ENCODE data around the gene TEX47. TPM values are rescaled to one million over a fixed set of nuclear protein-coding genes. Genes with fewer than 3 reads are reported as not detected.
A peak's percentile ranks its signal among the peaks of the same experiment; 100 is the strongest.

TEX47 gene
- total RNA-seq, 1 donor from 2014 or later = not detected

DNA sequence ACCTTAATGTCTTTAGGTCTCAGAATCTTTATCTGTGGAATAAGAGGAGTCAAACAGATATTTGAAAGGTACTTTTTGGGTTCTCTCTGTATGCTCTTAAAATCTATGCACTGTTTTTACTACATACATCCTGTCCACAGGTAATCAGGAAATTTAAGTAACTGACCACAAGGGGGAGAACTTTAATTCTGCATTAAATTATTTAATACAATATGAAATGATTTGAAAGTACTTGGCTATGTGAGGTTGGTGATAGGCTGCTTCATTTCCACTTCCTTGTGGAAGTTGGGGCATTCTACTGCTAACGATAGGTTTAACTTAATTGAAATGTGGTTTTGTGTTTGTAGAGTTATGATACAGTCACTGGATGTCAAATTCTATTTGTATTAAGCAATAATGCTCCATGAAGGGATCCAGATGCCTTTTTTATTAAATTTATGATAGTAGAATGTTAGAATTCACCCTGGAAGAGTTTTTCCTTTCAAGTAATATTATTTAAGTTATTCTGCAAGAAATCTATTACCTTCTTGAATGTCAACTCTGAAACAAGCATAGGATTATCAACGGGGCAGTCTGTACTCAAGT is 6.0 kb downstream of the TEX47 start:
- Histone ChIP-seq H3K36me3 (no peaks in the 10 kb centered on the region), H3K4me3 (no peak overlapping the region), H3K27ac (no peak overlapping the region), H3K4me1 (no peaks in the 10 kb centered on the region), H3K27me3 (no peaks in the 10 kb centered on the region), H3K9me3 (no peaks in the 10 kb centered on the region)
- intact Hi-C loops (cut with DNase I) = no loop called here
- DNase-seq (ENCODE audit: extremely low spot score in 2 of 2) = no peak
- TF ChIP-seq POLR2A (IDR thresholded peaks at IDR 0.05) (no peak), POLR2AphosphoS5 (IDR thresholded peaks at IDR 0.05; ENCODE audit: insufficient read depth in 1 of 2, low read depth in 1 of 2) (no peak)
- TF ChIP-seq, protein P1, sequence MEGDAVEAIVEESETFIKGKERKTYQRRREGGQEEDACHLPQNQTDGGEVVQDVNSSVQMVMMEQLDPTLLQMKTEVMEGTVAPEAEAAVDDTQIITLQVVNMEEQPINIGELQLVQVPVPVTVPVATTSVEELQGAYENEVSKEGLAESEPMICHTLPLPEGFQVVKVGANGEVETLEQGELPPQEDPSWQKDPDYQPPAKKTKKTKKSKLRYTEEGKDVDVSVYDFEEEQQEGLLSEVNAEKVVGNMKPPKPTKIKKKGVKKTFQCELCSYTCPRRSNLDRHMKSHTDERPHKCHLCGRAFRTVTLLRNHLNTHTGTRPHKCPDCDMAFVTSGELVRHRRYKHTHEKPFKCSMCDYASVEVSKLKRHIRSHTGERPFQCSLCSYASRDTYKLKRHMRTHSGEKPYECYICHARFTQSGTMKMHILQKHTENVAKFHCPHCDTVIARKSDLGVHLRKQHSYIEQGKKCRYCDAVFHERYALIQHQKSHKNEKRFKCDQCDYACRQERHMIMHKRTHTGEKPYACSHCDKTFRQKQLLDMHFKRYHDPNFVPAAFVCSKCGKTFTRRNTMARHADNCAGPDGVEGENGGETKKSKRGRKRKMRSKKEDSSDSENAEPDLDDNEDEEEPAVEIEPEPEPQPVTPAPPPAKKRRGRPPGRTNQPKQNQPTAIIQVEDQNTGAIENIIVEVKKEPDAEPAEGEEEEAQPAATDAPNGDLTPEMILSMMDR (IDR thresholded peaks at IDR 0.05) = peak in 2 of 3 experiments; percentile 38 to 42

GRCh38 chr7:88787777-88788176 is 7.8 kb downstream of the TEX47 start:
- Histone ChIP-seq H3K27me3 (no peaks in the 10 kb centered on the region), H3K4me3 (no peak overlapping the region), H3K36me3 (no peaks in the 10 kb centered on the region), H3K9me3 (no peaks in the 10 kb centered on the region), H3K4me1 (no peaks in the 10 kb centered on the region), H3K27ac (no peak overlapping the region)
- intact Hi-C loops (cut with DNase I) = no loop called here
- DNase-seq (ENCODE audit: extremely low spot score in 2 of 2) = no peak
- TF ChIP-seq POLR2AphosphoS5 (IDR thresholded peaks at IDR 0.05; ENCODE audit: insufficient read depth in 1 of 2, low read depth in 1 of 2) (no peak), POLR2A (IDR thresholded peaks at IDR 0.05) (no peak)
- TF ChIP-seq, protein P1 (IDR thresholded peaks at IDR 0.05) = no peak

- Histone ChIP-seq H3K27me3 (no peaks in the 10 kb centered on the region), H3K9me3 (no peaks in the 10 kb centered on the region), H3K4me3 (no peak overlapping the region), H3K4me1 (no peaks in the 10 kb centered on the region), H3K27ac (no peak overlapping the region), H3K36me3 (no peaks in the 10 kb centered on the region)
- DNase-seq (ENCODE audit: extremely low spot score in 2 of 2) = no peak
- intact Hi-C loops (cut with DNase I) = no loop called here
- TF ChIP-seq, protein P1 (IDR thresholded peaks at IDR 0.05) = no peak
- no peak for TF ChIP-seq POLR2A (IDR thresholded peaks at IDR 0.05)
- TF ChIP-seq POLR2AphosphoS5 (IDR thresholded peaks at IDR 0.05; ENCODE audit: insufficient read depth in 1 of 2, low read depth in 1 of 2) = no peak
These were observed 19.7 kb downstream of the TEX47 start for GRCh38 chr7:88775838-88776237.

DNA sequence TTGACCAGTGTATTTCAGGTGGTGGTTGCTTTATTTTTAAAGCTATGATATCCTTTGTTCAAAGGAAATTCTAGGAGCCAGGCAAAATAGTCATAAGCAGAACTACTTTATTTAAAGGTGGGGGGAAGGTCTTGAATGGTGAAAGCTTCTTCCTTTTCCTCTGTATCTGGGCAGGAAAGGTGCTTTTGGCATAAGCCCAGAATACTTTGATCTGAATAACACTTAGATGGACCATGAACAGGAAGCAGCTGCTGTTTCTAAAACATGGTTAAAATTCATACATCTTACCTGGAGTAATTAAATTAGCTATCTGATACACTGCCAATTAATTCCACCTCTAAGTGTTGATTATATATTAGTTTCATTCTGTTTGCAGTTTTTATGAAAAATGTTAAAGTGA is 22.8 kb downstream of the TEX47 start:
- no peak overlapping the region for H3K4me3 ChIP-seq
- H3K4me1 ChIP-seq = no peaks in the 10 kb centered on the region
- TF ChIP-seq POLR2AphosphoS5 (IDR thresholded peaks at IDR 0.05; ENCODE audit: insufficient read depth in 1 of 2, low read depth in 1 of 2) (no peak), POLR2A (IDR thresholded peaks at IDR 0.05) (no peak)
- TF ChIP-seq, protein P1 (IDR thresholded peaks at IDR 0.05) = no peak
- intact Hi-C loops (cut with DNase I) = no loop called here
- no peaks in the 10 kb centered on the region for H3K36me3 ChIP-seq
- no peaks in the 10 kb centered on the region for H3K9me3 ChIP-seq
- no peaks in the 10 kb centered on the region for H3K27me3 ChIP-seq
- DNase-seq (ENCODE audit: extremely low spot score in 2 of 2) = no peak
- no peak overlapping the region for H3K27ac ChIP-seq

DNA sequence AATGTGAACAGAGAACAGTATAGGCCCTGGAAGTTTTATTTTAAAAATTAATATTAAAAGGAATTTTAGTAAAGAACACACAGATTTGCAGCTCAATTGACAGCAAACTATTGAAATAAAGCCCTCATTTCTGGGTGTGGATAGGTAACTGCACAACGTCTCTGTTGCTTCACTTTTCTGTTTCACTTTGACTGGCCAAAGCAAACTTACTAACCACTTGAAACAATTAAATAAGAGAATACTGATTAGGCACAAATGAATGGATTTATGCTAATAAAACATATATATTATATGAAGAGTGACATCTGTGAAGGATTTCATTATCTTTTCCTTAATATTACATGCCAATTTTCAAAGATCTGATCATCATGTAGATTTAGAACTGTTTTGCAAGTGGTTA is 24.1 kb downstream of the TEX47 start:
- no peak for TF ChIP-seq POLR2AphosphoS5 (IDR thresholded peaks at IDR 0.05; ENCODE audit: insufficient read depth in 1 of 2, low read depth in 1 of 2)
- TF ChIP-seq, protein P1 (IDR thresholded peaks at IDR 0.05) = no peak
- no peak for TF ChIP-seq POLR2A (IDR thresholded peaks at IDR 0.05)
- H3K4me1 ChIP-seq = no peaks in the 10 kb centered on the region
- intact Hi-C loops (cut with DNase I) = no loop called here
- no peaks in the 10 kb centered on the region for H3K36me3 ChIP-seq
- H3K27ac ChIP-seq = no peak overlapping the region
- H3K4me3 ChIP-seq = no peak overlapping the region
- H3K27me3 ChIP-seq = no peaks in the 10 kb centered on the region
- H3K9me3 ChIP-seq = no peaks in the 10 kb centered on the region
- no peak for DNase-seq (ENCODE audit: extremely low spot score in 2 of 2)
